ENCODE results near the gene CYB561.

DNA sequence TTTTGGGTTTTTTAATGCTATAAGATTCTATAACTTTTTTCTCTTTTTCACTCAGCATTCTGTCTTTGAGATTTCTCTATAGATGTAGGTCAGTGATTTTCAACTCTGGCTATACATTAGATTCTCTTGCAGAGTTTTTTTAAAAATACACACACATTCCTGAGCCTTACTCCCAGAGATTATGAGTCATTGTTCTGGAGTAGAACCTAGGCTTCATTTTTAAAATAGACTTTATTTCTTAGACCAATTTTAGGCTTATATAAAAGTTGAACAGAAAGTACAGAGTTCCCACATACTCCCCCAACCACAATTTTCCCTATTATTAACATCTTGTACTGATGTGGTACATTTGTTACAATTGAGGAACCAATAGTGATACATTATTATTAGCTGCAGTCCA, 63.3 kb downstream of the CYB561 start:
- TF ChIP-seq, protein P1, sequence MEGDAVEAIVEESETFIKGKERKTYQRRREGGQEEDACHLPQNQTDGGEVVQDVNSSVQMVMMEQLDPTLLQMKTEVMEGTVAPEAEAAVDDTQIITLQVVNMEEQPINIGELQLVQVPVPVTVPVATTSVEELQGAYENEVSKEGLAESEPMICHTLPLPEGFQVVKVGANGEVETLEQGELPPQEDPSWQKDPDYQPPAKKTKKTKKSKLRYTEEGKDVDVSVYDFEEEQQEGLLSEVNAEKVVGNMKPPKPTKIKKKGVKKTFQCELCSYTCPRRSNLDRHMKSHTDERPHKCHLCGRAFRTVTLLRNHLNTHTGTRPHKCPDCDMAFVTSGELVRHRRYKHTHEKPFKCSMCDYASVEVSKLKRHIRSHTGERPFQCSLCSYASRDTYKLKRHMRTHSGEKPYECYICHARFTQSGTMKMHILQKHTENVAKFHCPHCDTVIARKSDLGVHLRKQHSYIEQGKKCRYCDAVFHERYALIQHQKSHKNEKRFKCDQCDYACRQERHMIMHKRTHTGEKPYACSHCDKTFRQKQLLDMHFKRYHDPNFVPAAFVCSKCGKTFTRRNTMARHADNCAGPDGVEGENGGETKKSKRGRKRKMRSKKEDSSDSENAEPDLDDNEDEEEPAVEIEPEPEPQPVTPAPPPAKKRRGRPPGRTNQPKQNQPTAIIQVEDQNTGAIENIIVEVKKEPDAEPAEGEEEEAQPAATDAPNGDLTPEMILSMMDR (conservative IDR thresholded peaks at IDR 0.05; ENCODE audit: low read depth, low read length), result no peak
- TF ChIP-seq EZH2 (IDR thresholded peaks at IDR 0.05; ENCODE audit: borderline replicate concordance, low read depth, low read length, poor library complexity, severe bottlenecking), result no peak

All from A673 (cell line).